Measurements from ENCODE around the gene FBXW8.
A peak's percentile ranks its signal among the peaks of the same experiment; 100 is the strongest.

FBXW8 gene

GRCh38 chr12:117023998-117024960 lies 113.5 kb downstream of the FBXW8 start:
- DNase-seq (ENCODE audit: low read depth) = no peak

- DNase-seq (ENCODE audit: low read depth) = no peak
These were observed 114.3 kb downstream of the FBXW8 start for GRCh38 chr12:117024961-117025480.

- DNase-seq (ENCODE audit: low read depth) = peak; percentile 74
These were observed 114.9 kb downstream of the FBXW8 start for GRCh38 chr12:117025481-117026151.

DNA sequence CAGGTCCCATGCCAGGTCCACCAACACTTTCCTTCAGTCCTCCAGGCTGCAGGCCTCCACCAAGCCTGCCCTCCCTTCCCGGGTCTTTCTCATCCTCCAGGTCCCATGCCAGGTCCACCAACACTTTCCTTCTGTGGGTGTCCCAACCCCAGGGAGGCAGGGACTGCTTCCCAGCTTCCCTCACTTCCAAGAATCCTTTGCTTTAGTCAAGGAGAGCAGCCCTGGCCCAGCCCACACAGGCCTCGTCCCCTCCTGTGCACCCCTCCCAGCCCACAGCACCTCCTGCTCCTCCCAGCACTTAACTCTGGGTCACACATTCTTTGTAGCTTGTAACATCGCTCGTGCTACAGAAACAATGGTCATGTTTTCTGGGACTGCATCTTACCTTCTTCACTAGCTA lies 115.6 kb downstream of the FBXW8 start:
- no peak for DNase-seq (ENCODE audit: low read depth)

DNA sequence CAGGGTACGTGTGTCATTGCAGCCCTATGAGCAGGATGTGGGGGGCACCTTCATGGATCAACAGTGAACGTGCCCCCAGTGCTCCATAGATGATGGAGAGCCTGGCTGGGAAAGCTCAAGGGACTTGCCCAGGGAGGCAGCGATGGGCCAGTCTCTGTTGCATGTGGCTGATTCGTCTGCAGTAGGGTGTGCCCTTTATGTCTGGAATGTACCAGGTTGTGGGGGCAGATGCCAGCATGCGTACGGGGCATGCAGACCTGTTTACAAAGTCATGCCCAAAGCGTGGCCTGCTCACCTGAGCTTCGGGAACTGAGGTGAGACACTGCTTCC lies 116.1 kb downstream of the FBXW8 start:
- DNase-seq (ENCODE audit: low read depth) = no peak

- no peak for DNase-seq (ENCODE audit: low read depth)
These were observed 116.7 kb downstream of the FBXW8 start for GRCh38 chr12:117027251-117028086.

GRCh38 chr12:117028254-117028653 lies 117.5 kb downstream of the FBXW8 start:
- DNase-seq (ENCODE audit: low read depth) = no peak

GRCh38 chr12:117030187-117030900 lies 119.6 kb downstream of the FBXW8 start:
- DNase-seq (ENCODE audit: low read depth) = no peak

- DNase-seq (ENCODE audit: low read depth) = no peak
These were observed 121.3 kb downstream of the FBXW8 start for GRCh38 chr12:117031843-117032592.

GRCh38 chr12:117032593-117033381 lies 122.0 kb downstream of the FBXW8 start:
- DNase-seq (ENCODE audit: low read depth) = peak; percentile 27

DNA sequence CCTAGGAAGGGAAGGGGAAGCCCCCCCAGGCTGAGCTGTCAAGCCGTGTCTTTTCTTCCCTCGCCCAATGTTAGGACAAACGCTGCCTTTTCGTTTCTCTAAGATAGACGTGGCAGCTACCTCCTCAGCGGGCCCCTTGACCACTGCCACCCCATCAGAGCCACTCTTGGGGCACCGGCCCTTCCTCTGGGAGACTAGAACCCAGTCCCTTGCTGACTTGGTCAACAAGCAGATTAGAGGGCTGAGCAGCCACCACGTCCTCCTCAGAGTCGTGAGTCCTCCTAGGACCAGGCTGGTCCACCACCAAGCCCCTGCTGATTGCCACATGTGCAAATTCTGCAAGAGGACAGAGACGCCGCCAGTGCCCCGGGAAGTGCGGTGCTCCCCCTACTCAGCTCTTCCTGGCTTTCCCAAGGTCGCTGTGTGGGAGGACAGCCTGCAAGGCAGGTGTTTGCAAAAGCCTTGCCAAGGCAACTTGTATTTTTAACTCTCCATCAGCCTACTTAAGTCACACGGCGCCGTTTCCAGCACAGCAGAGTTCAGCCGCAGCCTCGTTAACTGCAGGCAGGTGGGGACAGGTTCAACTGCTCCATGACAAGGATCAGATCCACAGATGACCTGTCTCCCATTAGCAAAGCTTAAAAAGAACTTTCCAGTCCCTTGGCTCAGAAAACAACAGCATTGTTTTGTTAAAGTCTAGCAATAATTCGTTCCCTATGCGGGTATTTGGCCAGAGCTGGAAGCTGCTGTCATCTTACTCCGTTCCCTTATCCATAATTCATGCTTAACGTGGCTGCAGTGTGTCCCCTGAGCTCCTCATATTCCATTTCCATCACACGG lies 122.9 kb downstream of the FBXW8 start:
- DNase-seq (ENCODE audit: low read depth) = no peak

DNA sequence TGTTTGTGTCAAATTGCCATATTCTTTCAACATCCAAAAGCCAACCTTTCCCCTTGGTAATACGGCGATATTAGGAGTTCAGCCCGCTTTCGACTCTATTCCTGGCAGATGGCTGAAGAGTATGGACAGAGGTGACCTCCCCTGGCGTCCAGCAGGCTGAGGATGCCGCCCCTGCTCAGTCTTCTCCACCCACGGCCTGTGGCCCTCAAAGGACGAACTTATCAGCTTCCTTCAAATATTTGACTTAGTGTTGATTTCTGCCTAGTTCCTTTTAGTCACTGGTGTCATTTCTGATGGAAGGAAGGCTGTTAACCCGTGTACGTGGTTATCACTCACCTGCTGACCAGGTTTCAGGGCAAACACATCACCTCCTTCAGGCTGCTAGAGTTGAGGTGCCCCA lies 123.5 kb downstream of the FBXW8 start:
- DNase-seq (ENCODE audit: low read depth) = no peak

- no peak for DNase-seq (ENCODE audit: low read depth)
These were observed 124.0 kb downstream of the FBXW8 start for GRCh38 chr12:117034701-117035151.

DNA sequence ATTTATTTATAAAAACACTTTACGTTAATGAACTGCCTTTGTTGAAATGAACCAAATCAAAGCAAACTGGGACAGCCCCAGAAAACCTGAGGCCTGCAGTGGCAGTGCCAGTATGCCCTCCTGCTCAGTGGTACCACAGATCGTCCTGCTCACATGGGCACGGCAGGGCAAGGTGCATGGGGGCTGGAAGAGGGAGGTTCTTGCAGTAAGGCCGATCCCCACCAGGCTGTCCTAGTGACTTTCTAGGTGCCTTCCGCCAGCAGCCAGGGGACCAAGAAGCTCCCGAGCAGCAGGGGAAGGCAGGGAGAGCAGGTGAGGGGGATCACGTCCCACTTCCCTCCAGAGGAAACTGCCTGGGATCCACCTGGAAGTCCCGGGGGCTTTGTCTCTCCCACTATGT lies 124.5 kb downstream of the FBXW8 start:
- no peak for DNase-seq (ENCODE audit: low read depth)

DNA sequence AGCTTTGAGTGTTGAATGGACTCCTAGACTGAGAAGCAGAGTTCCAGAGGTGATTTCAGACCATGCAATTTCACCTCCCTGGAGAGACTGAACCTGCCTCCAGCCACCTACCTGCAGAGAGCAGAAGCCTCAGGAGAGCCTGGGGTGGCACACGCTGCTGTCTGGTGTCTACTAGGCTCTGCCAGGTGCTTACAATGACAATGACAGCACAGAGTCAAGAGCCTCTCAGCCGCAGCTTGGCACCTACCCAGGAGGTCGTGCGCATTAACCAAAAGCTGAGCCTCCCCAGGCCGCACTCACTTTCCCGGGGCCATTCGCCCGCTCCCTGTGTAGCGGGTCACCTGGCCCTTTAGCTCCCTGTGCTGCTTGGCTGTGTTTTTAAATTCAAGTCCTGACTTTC lies 125.3 kb downstream of the FBXW8 start:
- no peak for DNase-seq (ENCODE audit: low read depth)

DNA sequence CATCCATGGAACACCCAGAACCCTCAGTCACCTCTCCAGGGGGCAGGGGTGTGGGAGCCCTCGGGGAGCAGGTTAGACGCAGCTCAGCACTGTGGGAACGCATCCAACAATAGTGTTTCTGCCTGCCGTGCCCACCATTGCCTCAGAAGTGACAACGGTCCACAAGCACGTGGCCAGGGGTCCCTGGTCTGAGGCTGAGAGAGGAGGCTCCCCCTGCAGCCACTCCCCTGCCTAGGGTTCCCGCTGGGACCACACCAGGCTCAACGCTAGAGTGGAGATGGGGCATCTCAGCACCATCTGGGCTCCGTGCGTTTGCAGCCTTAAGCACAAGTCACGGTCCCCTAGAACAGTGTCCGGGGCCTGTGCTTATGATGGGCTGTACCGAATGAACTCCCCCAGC lies 125.8 kb downstream of the FBXW8 start:
- DNase-seq (ENCODE audit: low read depth) = no peak

GRCh38 chr12:117037289-117038022 lies 126.7 kb downstream of the FBXW8 start:
- DNase-seq (ENCODE audit: low read depth) = no peak

DNA sequence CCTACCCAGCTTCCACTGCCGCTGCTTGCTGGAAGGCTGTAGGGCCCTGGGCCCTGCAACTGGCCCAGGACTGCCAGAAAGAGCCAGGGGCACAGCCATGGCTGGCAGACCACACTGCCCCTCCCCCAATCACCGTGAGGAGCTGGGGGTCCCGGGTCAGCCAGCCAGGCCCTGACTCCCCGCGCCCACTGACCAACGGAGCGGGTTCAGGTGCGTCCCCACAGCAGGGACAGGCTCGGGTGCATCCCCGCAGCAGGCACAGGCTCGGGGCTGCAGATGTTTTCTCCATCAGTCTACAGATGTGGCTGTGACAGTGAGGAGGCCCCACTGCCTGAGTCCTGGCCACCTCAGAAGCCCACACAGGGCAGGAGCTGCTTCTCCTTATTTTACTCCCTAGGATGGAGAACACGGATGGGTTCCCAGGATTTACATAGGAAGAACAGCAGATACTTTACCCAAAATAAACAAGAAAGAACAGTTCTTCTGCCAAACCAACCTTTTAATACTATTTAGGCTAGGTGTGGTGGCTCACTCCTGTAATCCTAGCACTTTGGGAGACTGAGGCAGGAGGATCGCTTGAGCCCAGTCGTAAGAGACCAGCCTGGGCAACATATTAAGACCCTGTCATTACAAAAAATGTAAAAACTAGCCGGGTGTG lies 127.4 kb downstream of the FBXW8 start:
- no peak for DNase-seq (ENCODE audit: low read depth)

All from EH (cell line).